ENCODE measurements around the gene OXCT1. TPM values are rescaled to one million over a fixed set of nuclear protein-coding genes. Genes with fewer than 3 reads are reported as not detected.

The OXCT1 gene
- total RNA-seq (12.6 and 16.9 TPM in 2 replicates), polyA plus RNA-seq (7.8 and 12.4 TPM in 2 replicates)

DNA sequence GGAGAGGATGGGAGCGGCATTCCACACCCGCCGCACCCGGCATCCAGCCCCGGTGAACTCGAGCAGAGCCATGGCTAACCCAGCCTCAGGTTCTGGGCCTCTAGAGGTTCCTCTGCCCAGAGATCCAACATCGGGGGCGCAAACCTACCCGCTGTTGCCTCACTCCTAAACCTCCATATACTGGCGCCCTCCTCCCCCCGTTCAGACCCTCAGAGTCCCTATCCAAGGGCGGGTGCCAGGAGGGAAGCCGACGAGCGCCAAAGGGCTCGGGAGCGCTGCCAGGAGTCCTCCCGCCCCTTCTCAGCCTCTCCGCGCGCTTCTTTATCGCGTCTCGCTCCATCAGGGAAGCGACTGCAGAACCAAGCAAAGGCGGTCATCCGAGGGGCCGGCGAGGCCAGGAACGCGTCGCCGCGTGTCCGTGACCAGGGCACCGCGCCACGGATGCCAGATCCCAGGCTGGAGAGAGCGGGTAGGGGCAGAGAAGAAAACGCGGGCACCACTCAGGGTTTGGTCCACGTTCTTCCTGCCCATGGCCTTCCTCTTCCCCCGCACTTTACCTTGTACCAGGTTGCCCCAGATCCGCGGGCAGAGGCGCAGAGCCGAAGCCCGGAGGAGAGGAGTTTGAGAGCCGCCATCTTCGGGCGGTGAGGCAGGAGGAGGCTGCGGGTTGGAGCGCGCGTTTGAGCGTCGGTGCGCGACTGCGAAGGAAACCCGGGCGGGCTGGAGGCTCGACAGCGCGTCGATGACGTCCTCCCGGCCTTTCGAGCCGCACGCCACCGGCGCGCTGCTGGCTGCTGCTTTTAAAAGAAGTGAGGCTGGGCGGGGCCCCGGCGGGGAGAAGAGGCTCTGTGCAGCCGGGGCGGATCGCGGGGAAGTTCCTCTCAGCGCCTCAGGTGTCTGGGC, at the start of gene OXCT1:
Gene OXCT1 (minus strand): TSS at position 702 of the 903 bp plus-strand sequence. CDS start 67 bp downstream, at position 635.
- Histone ChIP-seq H3K27me3 (no peaks in the 10 kb centered on the region), H3K36me3 (replicated peaks; ENCODE audit: insufficient read depth, low read depth) (no peaks in the 10 kb centered on the region), H4K20me1 (ENCODE audit: insufficient read depth, poor library complexity, severe bottlenecking) (no peaks in the 10 kb centered on the region), H3K4me2 (peak within 1 kb of the TSS; percentile 92), H3K9me2 (replicated peaks; ENCODE audit: insufficient read depth) (no peaks in the 10 kb centered on the region), H3K4me1 (ENCODE audit: insufficient read depth) (no peaks in the 10 kb centered on the region), H2AFZ (peak within 1 kb of the TSS; percentile 95), H3K9me3 (ENCODE audit: low read depth) (no peaks in the 10 kb centered on the region), H3K79me2 (peaks cover 8% of the 10 kb centered on the region), H3K27ac (peak within 1 kb of the TSS; percentile 94), H3K4me3 (peak within 1 kb of the TSS; percentile 74)
- TF ChIP-seq EZH2phosphoT487 (IDR thresholded peaks at IDR 0.05; ENCODE audit: low read depth, severe bottlenecking, unreplicated experiment): no peak
- WGBS (ENCODE audit: low lambda C conversion rate, missing lambda C conversion rate): 1% methylated on average over 73 of the region's 82 CpGs
- DNase-seq (ENCODE audit: low spot score): peak; percentile 92

GRCh38 chr5:41918105-41918504, 47.9 kb upstream of the OXCT1 start:
- no peaks in the 10 kb centered on the region for H3K79me2 ChIP-seq
- no peak for DNase-seq (ENCODE audit: low spot score)
- no peaks in the 10 kb centered on the region for H3K9me3 ChIP-seq (ENCODE audit: low read depth)
- H2AFZ ChIP-seq: no peak overlapping the region
- WGBS (ENCODE audit: low lambda C conversion rate, missing lambda C conversion rate): 100% methylated on average over 2 of the region's 2 CpGs
- H3K4me2 ChIP-seq: no peak overlapping the region
- no peaks in the 10 kb centered on the region for H3K9me2 ChIP-seq (replicated peaks; ENCODE audit: insufficient read depth)
- H3K36me3 ChIP-seq (replicated peaks; ENCODE audit: insufficient read depth, low read depth): no peaks in the 10 kb centered on the region
- no peaks in the 10 kb centered on the region for H3K27me3 ChIP-seq
- no peaks in the 10 kb centered on the region for H3K4me1 ChIP-seq (ENCODE audit: insufficient read depth)
- H3K4me3 ChIP-seq: no peak overlapping the region
- H4K20me1 ChIP-seq (ENCODE audit: insufficient read depth, poor library complexity, severe bottlenecking): no peaks in the 10 kb centered on the region
- H3K27ac ChIP-seq: no peak overlapping the region
- TF ChIP-seq EZH2 (IDR thresholded peaks at IDR 0.05; ENCODE audit: borderline replicate concordance) (no peak), CTCF (IDR thresholded peaks at IDR 0.05; ENCODE audit: poor library complexity) (no peak), EZH2phosphoT487 (IDR thresholded peaks at IDR 0.05; ENCODE audit: low read depth, severe bottlenecking, unreplicated experiment) (no peak)

DNA sequence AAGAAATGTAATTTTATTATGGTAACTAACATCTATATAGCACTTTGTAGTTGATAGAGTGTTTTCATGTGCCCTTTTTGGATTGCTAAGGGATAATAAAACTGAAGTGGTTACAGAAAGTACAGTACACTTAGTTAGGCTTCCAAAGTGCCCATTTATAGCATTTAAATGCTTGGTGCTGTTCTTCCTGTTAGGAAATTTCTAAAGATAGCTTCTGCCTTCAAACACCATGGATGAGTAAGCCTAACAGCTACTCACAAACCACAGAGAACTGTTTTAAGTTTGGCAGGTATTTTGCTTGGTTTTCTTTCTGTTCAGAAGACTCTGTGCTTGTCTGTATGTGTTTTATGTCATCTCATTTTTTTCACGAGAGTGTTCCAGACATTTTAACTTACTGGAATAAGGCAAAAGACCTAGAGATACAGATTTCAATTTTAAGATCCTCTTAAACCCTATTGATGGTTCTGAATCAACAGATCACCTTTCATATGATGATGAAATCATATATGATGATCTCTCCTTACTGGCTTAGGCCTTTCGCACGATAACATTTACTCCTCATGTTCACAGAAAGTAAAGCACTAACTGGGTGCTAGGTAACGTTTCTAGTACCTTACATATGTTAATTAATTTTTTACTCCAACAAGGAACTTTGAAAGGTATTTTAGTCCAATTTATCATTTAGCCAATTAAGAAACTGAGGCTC, 38.3 kb upstream of the OXCT1 start:
- peaks cover 4% of the 10 kb centered on the region for H3K36me3 ChIP-seq (replicated peaks; ENCODE audit: insufficient read depth, low read depth)

More for the DNA sequence above, 38.3 kb upstream of the OXCT1 start:
- 97% methylated on average over 4 of the region's 4 CpGs for WGBS (ENCODE audit: low lambda C conversion rate, missing lambda C conversion rate)
- Histone ChIP-seq H2AFZ (no peak overlapping the region), H3K4me3 (no peak overlapping the region), H3K27me3 (no peaks in the 10 kb centered on the region), H3K4me2 (no peak overlapping the region), H3K4me1 (ENCODE audit: insufficient read depth) (peaks cover 11% of the 10 kb centered on the region), H3K9me3 (ENCODE audit: low read depth) (no peaks in the 10 kb centered on the region), H3K27ac (no peak overlapping the region), H3K79me2 (peaks cover 42% of the 10 kb centered on the region), H3K9me2 (replicated peaks; ENCODE audit: insufficient read depth) (no peaks in the 10 kb centered on the region), H4K20me1 (ENCODE audit: insufficient read depth, poor library complexity, severe bottlenecking) (no peaks in the 10 kb centered on the region)
- TF ChIP-seq CTCF (IDR thresholded peaks at IDR 0.05; ENCODE audit: poor library complexity) (no peak), EZH2phosphoT487 (IDR thresholded peaks at IDR 0.05; ENCODE audit: low read depth, severe bottlenecking, unreplicated experiment) (no peak), EZH2 (IDR thresholded peaks at IDR 0.05; ENCODE audit: borderline replicate concordance) (no peak)
- no peak for DNase-seq (ENCODE audit: low spot score)
